SJSA1 (cell line): ENCODE measurements around the gene RFPL3. TPM values are rescaled to one million over a fixed set of nuclear protein-coding genes. Genes with fewer than 3 reads are reported as not detected.
A peak's percentile ranks its signal among the peaks of the same experiment; 100 is the strongest.
"Not testable (repeated sequence)": the region's sequence is repeated elsewhere in the genome, so short reads cannot be mapped to it uniquely, and the experiment has no call there.

Source experiments
- DNase-seq, 2 experiments: peaks; one replicate each; pipeline ENCODE4 v3.0.0-alpha.2; 2015 to 2020; ENCODE audit warnings: low spot score in 2 of 2, low read depth in 1 of 2
- H3K27ac ChIP-seq: fragments of 250-450 bp; sonication (Bioruptor Pico); 2 replicates; pipeline ENCODE4 v1.5.1; 2020; ENCODE audit warnings: mild to moderate bottlenecking, moderate library complexity
- H3K27me3 ChIP-seq: fragments of 250-450 bp; sonication (Bioruptor Pico); replicated peaks from 2 replicates; pipeline ENCODE4 v1.5.1; 2020; ENCODE audit warnings: mild to moderate bottlenecking, moderate library complexity
- H3K36me3 ChIP-seq: fragments of 250-450 bp; sonication (Bioruptor Pico); 2 replicates; pipeline ENCODE4 v1.5.1; 2020; ENCODE audit warnings: mild to moderate bottlenecking
- H3K4me1 ChIP-seq: fragments of 250-450 bp; sonication (Bioruptor Pico); replicated peaks from 2 replicates; pipeline ENCODE4 v1.6.1; 2021; ENCODE audit warnings: mild to moderate bottlenecking
- H3K4me3 ChIP-seq: fragments of 250-450 bp; sonication (Bioruptor Pico); 2 replicates; pipeline ENCODE4 v1.5.1; 2020; ENCODE audit warnings: mild to moderate bottlenecking
- H3K9me3 ChIP-seq: fragments of 250-450 bp; sonication (Bioruptor Pico); replicated peaks from 2 replicates; pipeline ENCODE4 v1.5.1; 2020; ENCODE audit warnings: mild to moderate bottlenecking
- total RNA-seq: library from RNA; depleted of rRNA; stranded (reverse); fragments of >200 nt; shearing (Covaris generic); gene quantifications from 2 replicates; pipeline ENCODE4 v1.2.3, GENCODE V29; 2014

The RFPL3 gene
- total RNA-seq, 1 experiment from 2014 or later: not detected

DNA sequence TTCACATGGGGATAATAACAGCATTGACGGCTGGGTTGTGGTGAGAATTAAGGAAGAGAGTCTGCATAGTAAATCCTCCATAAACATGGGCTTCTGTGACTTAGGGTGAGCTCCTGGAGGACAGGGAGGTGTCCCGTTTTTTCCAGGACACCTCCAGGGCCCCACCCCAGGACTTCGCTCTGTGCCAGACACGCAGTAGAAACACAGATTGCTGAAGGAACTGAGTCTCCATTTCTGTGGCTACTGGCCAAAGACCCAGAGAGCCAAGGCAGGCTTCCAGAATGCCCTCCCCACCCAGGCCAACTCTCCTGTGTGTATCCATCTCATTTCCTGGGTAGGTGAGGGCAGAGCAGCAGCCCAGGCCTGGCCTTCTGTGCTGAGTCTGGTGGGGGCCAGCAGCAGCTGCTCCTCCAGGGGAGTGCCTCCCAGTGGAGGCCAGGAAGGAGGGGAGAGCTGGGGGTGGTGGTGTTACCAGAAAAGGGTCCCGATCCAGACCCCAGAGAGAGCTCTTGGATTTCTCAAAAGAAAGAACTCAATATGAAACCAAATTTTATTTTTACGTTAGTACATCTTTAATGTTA, 9.5 kb upstream of the RFPL3 start:
- H3K9me3 ChIP-seq: no peaks in the 10 kb centered on the region
- H3K4me1 ChIP-seq: no peaks in the 10 kb centered on the region
- H3K36me3 ChIP-seq: no peaks in the 10 kb centered on the region
- H3K27ac ChIP-seq: no peak overlapping the region
- no peak overlapping the region for H3K4me3 ChIP-seq
- peak in 1 of 2 experiments; percentile 12 for DNase-seq
- no peaks in the 10 kb centered on the region for H3K27me3 ChIP-seq

- H3K27me3 ChIP-seq, H3K4me3 ChIP-seq, DNase-seq, H3K9me3 ChIP-seq, H3K4me1 ChIP-seq, H3K27ac ChIP-seq, H3K36me3 ChIP-seq: not testable (repeated sequence)
Observed at GRCh38 chr22:32351875-32352274, 5.8 kb upstream of the RFPL3 start.

- H3K4me1 ChIP-seq: no peaks in the 10 kb centered on the region
- H3K27ac ChIP-seq: no peak overlapping the region
- DNase-seq: peak in 1 of 2 experiments; percentile 20
- H3K27me3 ChIP-seq: no peaks in the 10 kb centered on the region
- no peak overlapping the region for H3K4me3 ChIP-seq
- no peaks in the 10 kb centered on the region for H3K36me3 ChIP-seq
- no peaks in the 10 kb centered on the region for H3K9me3 ChIP-seq
Observed at GRCh38 chr22:32352681-32353080, 5.0 kb upstream of the RFPL3 start.

- H3K4me1 ChIP-seq: no peaks in the 10 kb centered on the region
- no peak overlapping the region for H3K4me3 ChIP-seq
- DNase-seq: no peak
- H3K36me3 ChIP-seq: no peaks in the 10 kb centered on the region
- no peaks in the 10 kb centered on the region for H3K27me3 ChIP-seq
- no peak overlapping the region for H3K27ac ChIP-seq
- no peaks in the 10 kb centered on the region for H3K9me3 ChIP-seq
Observed at GRCh38 chr22:32353292-32353691, 4.4 kb upstream of the RFPL3 start.

GRCh38 chr22:32353840-32354239, 3.8 kb upstream of the RFPL3 start:
- DNase-seq: peak in 1 of 2 experiments; percentile 41
- Histone ChIP-seq H3K27ac (no peak overlapping the region), H3K4me1 (no peaks in the 10 kb centered on the region), H3K36me3 (no peaks in the 10 kb centered on the region), H3K27me3 (no peaks in the 10 kb centered on the region), H3K9me3 (no peaks in the 10 kb centered on the region), H3K4me3 (no peak overlapping the region)

DNA sequence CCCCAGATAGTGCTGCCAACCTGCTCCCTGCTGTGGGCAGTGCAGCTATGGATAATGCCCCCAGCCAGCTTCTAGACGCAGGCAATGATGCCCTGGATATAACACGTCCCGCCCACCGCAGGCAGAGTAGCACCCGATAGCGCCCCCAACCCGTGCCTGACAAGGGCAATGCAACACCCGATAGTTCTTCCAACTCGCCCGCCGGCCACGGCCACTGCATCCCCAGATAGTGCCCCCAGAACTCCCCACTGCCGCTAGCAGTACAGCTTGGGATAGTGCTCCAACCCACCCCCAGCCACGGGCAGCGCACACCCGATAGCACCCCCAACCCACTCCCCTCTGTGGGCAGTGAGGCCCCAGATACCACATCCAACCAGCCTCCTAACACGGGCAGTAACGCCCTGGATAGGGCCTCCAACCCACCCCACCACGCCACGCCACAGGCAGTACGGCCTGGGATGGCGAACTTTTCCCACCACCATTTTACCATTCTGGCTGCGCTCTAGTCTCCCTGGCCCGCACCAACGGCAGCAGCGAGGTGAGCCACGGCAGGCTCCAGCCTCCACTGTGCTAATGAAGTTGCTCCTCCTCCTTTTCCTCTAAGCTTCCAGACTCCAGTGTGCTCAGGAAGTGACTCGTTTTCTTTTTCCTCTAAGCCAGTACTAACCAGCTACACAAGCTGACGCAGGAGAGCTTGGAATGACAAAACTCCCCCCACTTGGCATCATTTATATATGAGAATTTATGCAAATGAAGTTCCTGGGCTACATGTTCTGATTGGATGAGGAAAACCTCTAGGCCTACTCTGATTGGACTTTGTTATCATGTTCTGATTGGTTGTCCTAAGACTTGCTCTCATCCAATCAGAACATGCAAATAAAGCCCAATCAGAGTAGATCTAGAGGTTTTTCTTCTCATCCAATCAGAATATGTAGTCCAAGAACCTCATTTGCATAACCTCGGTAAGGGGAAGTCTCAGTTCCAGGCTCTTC, 3.0 kb upstream of the RFPL3 start:
- no peaks in the 10 kb centered on the region for H3K27me3 ChIP-seq
- no peak overlapping the region for H3K4me3 ChIP-seq
- DNase-seq: peak in 1 of 2 experiments; percentile 36

GRCh38 chr22:32355760-32356159, 1.9 kb upstream of the RFPL3 start:
- Histone ChIP-seq H3K27me3 (0 out of 2 replicates have a peak, but pooled peaks cover under 1% of the 10 kb centered on the region), H3K9me3 (no peaks in the 10 kb centered on the region), H3K4me1 (no peaks in the 10 kb centered on the region), H3K27ac (no peak overlapping the region), H3K36me3 (no peaks in the 10 kb centered on the region), H3K4me3 (no peak overlapping the region)
- peak in 1 of 2 experiments; percentile 20 for DNase-seq

More for the DNA sequence above, 3.0 kb upstream of the RFPL3 start:
- Histone ChIP-seq H3K36me3 (no peaks in the 10 kb centered on the region), H3K4me1 (no peaks in the 10 kb centered on the region), H3K27ac (no peak overlapping the region), H3K9me3 (no peaks in the 10 kb centered on the region)

DNA sequence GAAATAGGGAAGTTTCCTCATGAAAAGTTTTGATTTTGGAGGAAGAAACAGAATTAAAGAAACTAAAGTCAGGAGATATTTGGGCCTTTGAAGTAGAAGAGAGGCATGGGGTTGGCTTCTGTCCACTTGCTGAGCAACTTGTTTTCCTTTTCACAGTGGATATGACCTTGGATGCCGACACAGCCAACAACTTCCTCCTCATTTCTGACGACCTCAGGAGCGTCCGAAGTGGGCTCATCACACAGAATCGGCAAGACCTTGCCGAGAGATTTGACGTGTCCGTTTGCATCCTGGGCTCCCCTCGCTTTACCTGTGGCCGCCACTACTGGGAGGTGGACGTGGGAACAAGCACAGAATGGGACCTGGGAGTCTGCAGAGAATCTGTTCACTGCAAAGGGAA, 2.4 kb downstream of the RFPL3 start:
- H3K27me3 ChIP-seq: peaks cover 18% of the 10 kb centered on the region
- H3K36me3 ChIP-seq, H3K9me3 ChIP-seq, H3K4me3 ChIP-seq, H3K4me1 ChIP-seq, DNase-seq, H3K27ac ChIP-seq: not testable (repeated sequence)

DNA sequence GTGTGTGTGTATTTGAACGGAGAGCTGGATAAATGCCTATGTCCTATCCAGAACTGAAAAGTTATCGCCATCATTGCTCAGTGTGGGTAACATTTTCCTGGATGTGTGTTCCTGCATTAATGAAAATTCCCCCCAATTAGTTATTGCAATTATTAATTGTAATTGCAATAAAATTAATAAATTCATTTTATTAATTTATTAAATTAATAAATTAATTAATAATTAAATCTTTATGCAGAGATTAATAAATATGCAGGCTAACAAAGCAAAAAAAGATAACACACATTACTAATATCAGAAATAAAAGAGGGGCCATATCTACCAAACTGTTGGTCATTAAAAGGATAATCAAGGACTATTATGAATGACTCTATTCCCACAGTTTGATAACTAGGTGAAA, 3.6 kb downstream of the RFPL3 start:
- no peaks in the 10 kb centered on the region for H3K4me1 ChIP-seq
- H3K27me3 ChIP-seq: peaks cover 18% of the 10 kb centered on the region
- H3K27ac ChIP-seq: no peak overlapping the region
- no peak overlapping the region for H3K4me3 ChIP-seq
- no peaks in the 10 kb centered on the region for H3K9me3 ChIP-seq
- no peaks in the 10 kb centered on the region for H3K36me3 ChIP-seq
- no peak for DNase-seq

GRCh38 chr22:32364210-32364609, 6.5 kb downstream of the RFPL3 start:
- Histone ChIP-seq H3K9me3 (no peaks in the 10 kb centered on the region), H3K36me3 (no peaks in the 10 kb centered on the region), H3K27ac (no peak overlapping the region), H3K4me3 (no peak overlapping the region), H3K4me1 (no peaks in the 10 kb centered on the region), H3K27me3 (peaks cover 18% of the 10 kb centered on the region)
- DNase-seq: peak in 1 of 2 experiments; percentile 10

GRCh38 chr22:32375678-32376450, 18.2 kb downstream of the RFPL3 start:
- H3K27ac ChIP-seq: no peak overlapping the region
- H3K36me3 ChIP-seq: no peaks in the 10 kb centered on the region
- DNase-seq: no peak
- no peak overlapping the region for H3K4me3 ChIP-seq
- H3K27me3 ChIP-seq: peaks cover 6% of the 10 kb centered on the region
- no peaks in the 10 kb centered on the region for H3K4me1 ChIP-seq
- H3K9me3 ChIP-seq: no peaks in the 10 kb centered on the region

DNA sequence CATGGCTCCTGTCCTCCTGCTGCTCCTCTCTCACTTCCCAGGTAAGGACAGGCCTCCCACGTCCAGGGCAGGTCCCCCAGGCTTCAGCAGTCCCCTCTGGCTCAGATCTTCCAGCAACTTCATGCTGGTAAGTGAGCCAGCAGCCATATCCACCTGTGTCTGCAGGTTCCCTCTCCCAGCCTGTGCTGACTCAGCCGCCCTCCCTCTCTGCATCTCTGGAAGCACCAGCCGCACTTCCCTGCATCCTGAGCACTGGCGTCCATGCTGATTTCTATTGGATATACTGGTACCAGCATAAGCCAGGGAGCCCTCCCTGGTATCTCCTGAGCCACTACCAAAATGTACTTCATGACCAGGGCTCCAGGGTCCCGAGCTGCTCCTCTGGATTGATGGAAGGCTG, 19.0 kb downstream of the RFPL3 start:
- H3K4me3 ChIP-seq: no peak overlapping the region
- DNase-seq: no peak
- no peak overlapping the region for H3K27ac ChIP-seq
- H3K9me3 ChIP-seq: no peaks in the 10 kb centered on the region
- H3K27me3 ChIP-seq: peaks cover 6% of the 10 kb centered on the region
- H3K4me1 ChIP-seq: no peaks in the 10 kb centered on the region
- H3K36me3 ChIP-seq: no peaks in the 10 kb centered on the region

GRCh38 chr22:32378707-32379272, 21.1 kb downstream of the RFPL3 start:
- Histone ChIP-seq H3K27ac (no peak overlapping the region), H3K27me3 (peaks cover 6% of the 10 kb centered on the region; the same call in 1 of the 2 replicates), H3K36me3 (no peaks in the 10 kb centered on the region), H3K4me1 (no peaks in the 10 kb centered on the region), H3K4me3 (no peak overlapping the region), H3K9me3 (no peaks in the 10 kb centered on the region)
- peak; percentile 26 to 57 for DNase-seq
